Measurements from ENCODE around the gene FARS2. TPM values are rescaled to one million over a fixed set of nuclear protein-coding genes. Genes with fewer than 3 reads are reported as not detected.

FARS2 gene
- total and polyA plus RNA-seq, 11 donors: 11.4 to 24.6 (median 20.5) TPM

DNA sequence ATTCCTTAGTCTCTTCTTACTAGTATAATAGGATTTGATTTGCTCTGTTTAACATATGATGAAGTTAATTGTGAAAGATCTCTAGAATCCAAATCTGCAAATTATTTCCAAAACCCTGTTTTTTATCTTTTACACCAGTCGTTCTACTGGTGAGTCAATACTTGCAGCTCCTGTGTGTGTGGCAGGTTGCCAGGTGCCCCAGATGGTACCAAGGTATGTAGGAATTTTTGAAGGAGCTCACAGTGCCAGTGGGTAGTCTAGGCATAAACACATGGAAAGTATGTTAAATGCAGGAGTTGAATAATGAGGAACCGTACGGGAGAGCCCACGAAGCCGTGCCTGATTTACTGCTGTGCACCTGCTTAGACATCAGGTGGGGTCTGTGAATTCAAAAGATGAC, 192.2 kb downstream of the FARS2 start:
- TF ChIP-seq, protein P1, sequence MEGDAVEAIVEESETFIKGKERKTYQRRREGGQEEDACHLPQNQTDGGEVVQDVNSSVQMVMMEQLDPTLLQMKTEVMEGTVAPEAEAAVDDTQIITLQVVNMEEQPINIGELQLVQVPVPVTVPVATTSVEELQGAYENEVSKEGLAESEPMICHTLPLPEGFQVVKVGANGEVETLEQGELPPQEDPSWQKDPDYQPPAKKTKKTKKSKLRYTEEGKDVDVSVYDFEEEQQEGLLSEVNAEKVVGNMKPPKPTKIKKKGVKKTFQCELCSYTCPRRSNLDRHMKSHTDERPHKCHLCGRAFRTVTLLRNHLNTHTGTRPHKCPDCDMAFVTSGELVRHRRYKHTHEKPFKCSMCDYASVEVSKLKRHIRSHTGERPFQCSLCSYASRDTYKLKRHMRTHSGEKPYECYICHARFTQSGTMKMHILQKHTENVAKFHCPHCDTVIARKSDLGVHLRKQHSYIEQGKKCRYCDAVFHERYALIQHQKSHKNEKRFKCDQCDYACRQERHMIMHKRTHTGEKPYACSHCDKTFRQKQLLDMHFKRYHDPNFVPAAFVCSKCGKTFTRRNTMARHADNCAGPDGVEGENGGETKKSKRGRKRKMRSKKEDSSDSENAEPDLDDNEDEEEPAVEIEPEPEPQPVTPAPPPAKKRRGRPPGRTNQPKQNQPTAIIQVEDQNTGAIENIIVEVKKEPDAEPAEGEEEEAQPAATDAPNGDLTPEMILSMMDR (IDR thresholded peaks at IDR 0.05): no peak
- no peak for TF ChIP-seq POLR2A (IDR thresholded peaks at IDR 0.05)
- 86 to 90% (median 86%) methylated on average over 5 of the region's 5 CpGs for WGBS, 4 donors

DNA sequence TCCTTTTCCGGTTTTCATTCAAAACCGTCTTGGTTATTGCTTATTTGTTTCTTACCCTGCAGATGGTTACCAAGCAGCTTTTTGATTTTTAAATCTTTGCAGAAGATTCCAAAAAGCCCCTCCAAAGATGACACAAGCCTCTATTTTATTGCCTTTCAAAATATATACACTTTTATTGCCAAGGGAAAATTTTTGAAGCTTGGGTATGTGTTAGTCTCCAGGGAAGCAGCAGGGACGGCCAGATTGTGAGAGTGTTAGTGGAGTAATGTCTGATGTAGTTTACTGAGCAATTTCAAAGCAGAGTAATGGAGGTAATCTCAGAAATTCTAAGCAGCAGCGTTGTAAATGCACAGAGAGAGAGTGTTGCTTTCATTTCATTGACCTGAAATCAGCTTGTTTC, 193.8 kb downstream of the FARS2 start:
- no peak for TF ChIP-seq POLR2A (IDR thresholded peaks at IDR 0.05)
- TF ChIP-seq, protein P1 (IDR thresholded peaks at IDR 0.05): no peak
- Histone ChIP-seq H3K4me1 (peaks cover 0 to 9% (median 0%) of the 10 kb centered on the region in 12 donors), H3K36me3 (no peaks in the 10 kb centered on the region), H3K9me3 (no peaks in the 10 kb centered on the region), H3K4me3 (no peak overlapping the region), H3K27me3 (no peaks in the 10 kb centered on the region), H3K27ac (no peak overlapping the region)
- no peak for ATAC-seq
- intact Hi-C loops (cut with DNase I): no loop called here
- 58 to 69% (median 62%) methylated on average over 4 of the region's 4 CpGs for WGBS, 4 donors
- DNase-seq: no peak

More for the DNA sequence above, 192.2 kb downstream of the FARS2 start:
- Histone ChIP-seq H3K27ac (no peak overlapping the region), H3K36me3 (no peaks in the 10 kb centered on the region), H3K4me1 (peaks cover 0 to 9% (median 0%) of the 10 kb centered on the region in 12 donors), H3K27me3 (no peaks in the 10 kb centered on the region), H3K4me3 (no peak overlapping the region), H3K9me3 (no peaks in the 10 kb centered on the region)
- no peak for DNase-seq
- no peak for ATAC-seq
- intact Hi-C loops (cut with DNase I): no loop called here

DNA sequence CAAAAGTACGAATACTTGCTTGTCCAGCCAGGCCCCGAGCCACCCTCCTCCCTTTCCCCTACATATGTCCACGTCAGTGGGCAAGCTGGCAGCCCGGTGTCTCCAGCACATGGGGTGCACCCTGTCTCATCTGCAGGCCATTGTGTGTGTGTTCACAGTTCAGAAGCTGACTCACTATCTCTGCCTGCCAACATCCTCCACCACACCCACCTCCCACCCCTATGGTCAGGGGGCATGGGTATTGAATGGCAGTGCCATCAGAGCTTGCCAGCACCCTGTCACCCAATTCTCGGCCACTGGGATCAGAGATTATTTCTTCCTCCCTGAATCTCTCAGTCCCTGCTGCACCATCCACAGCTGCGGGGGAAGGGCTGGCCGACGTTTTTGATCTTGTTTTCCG, 195.7 kb downstream of the FARS2 start:
- Histone ChIP-seq H3K4me3 (no peak overlapping the region), H3K4me1 (peaks cover 0 to 9% (median 0%) of the 10 kb centered on the region in 12 donors), H3K27ac (no peak overlapping the region), H3K9me3 (peaks cover 0 to 9% (median 0%) of the 10 kb centered on the region in 12 donors), H3K36me3 (no peaks in the 10 kb centered on the region), H3K27me3 (no peaks in the 10 kb centered on the region)
- peak; percentile 59 to 76 (median 63) for ATAC-seq
- intact Hi-C loops (cut with DNase I): no loop called here
- 78 to 87% (median 85%) methylated on average over 9 of the region's 9 CpGs for WGBS, 4 donors
- peak in 2 of 5 donors; percentile 33 to 36 for DNase-seq
- TF ChIP-seq, protein P1 (IDR thresholded peaks at IDR 0.05): no peak
- TF ChIP-seq POLR2A (IDR thresholded peaks at IDR 0.05): no peak

DNA sequence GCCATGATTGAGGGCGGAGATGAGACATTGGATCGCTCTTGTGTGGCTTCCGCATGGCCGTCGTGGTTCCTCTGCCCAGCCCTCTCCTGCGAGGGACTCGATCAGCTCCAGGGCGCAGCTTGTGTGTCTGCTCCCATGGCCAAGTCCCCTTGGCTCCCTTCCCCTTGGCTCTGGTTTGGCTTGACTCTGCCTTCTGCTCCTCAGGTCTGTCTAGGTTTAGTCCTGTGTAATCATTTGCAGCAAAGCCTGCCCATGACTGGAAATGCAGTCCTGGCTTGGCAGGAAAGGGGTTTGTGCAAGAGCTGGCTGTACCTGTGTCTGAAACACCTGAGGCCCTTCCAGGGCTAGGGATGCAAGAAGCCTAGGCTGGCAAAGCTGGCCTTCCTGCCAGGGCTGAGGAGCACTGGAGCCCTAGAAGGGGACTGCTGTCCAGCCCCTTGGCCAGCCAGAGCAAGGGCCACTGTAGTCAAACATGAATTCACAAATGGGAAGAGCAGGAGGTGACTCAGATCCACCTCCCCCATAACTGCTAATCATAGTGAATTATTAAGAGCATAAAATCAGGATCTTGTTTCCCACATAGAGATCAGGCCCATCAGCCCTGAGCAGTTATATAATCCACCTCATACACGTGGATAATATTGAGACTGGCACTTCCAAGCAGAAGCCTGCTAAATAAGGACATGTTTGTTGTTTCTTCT, 196.8 kb downstream of the FARS2 start:
- 74 to 93% (median 84%) methylated on average over 8 to 9 of the region's 9 CpGs for WGBS, 4 donors
- peaks cover 0 to 9% (median 0%) of the 10 kb centered on the region in 12 donors for H3K9me3 ChIP-seq

More for the DNA sequence above, 196.8 kb downstream of the FARS2 start:
- no peak for TF ChIP-seq POLR2A (IDR thresholded peaks at IDR 0.05)
- TF ChIP-seq, protein P1 (IDR thresholded peaks at IDR 0.05): no peak
- no peak overlapping the region for H3K27ac ChIP-seq
- ATAC-seq: peak in 3 of 4 donors; percentile 79 to 89 (median 88)
- H3K36me3 ChIP-seq: no peaks in the 10 kb centered on the region
- intact Hi-C loops (cut with DNase I): no loop called here
- DNase-seq: peak in 2 of 5 donors; percentile 42 to 61
- H3K4me3 ChIP-seq: no peak overlapping the region
- peaks cover 0 to 9% (median 0%) of the 10 kb centered on the region in 12 donors for H3K4me1 ChIP-seq
- no peaks in the 10 kb centered on the region for H3K27me3 ChIP-seq
